OCI-LY3 (cell line): ENCODE results near the gene RGMA.
"Not testable (repeated sequence)": the region's sequence is repeated elsewhere in the genome, so short reads cannot be mapped to it uniquely, and the experiment has no call there.

Source experiments
- CTCF ChIP-seq: fragments of 200-600, 300-600 bp; sonication (generic); IDR thresholded peaks from 2 replicates; pipeline ENCODE4 v1.5.1; 2014; ENCODE audit warnings: antibody characterized with exemption, low read length, low read depth
- EZH2phosphoT487 ChIP-seq: fragments of 200-600 bp; shearing (Covaris generic); IDR thresholded peaks from 2 replicates; pipeline ENCODE4 v1.6.1; 2018; ENCODE audit warnings: antibody characterized with exemption, mixed run types, low read depth

GRCh38 chr15:93032515-93033206, 56.4 kb downstream of the RGMA start:
- not testable (repeated sequence) for TF ChIP-seq CTCF, EZH2phosphoT487
